MM.1S (cell line): ENCODE data around the gene PICK1.

Source experiments
- EZH2 ChIP-seq: fragments of 300-600 bp; sonication (generic); optimal IDR thresholded peaks from 2 replicates; pipeline ENCODE3; 2017; ENCODE audit warnings: low read depth, mild to moderate bottlenecking, antibody characterized with exemption, low read length, mixed read lengths
- EZH2phosphoT487 ChIP-seq: fragments of 300-600 bp; sonication (generic); IDR thresholded peaks from 2 replicates; pipeline ENCODE4 v1.6.1; 2018; ENCODE audit warnings: antibody characterized with exemption, low read length

- TF ChIP-seq EZH2 (no peak), EZH2phosphoT487 (no peak)
Observed at GRCh38 chr22:38009000-38009806, 48.0 kb upstream of the PICK1 start.
